ENCODE measurements around the gene LINGO4.

The LINGO4 gene

GRCh38 chr1:151832318-151832980 lies 27.2 kb upstream of the LINGO4 start:
- DNase-seq = no peak

- no peak for DNase-seq
These were observed 26.4 kb upstream of the LINGO4 start, which contains the start of gene RORC for GRCh38 chr1:151831605-151832004. Gene RORC, minus strand, starts transcription at chr1:151831802. Its CDS starts 38 bp downstream, at chr1:151831764.

GRCh38 chr1:151831256-151831591 lies 26.0 kb upstream of the LINGO4 start:
- no peak for DNase-seq

GRCh38 chr1:151830055-151830454 lies 24.8 kb upstream of the LINGO4 start:
- no peak for DNase-seq

GRCh38 chr1:151829352-151830046 lies 24.3 kb upstream of the LINGO4 start:
- no peak for DNase-seq

- peak; percentile 16 for DNase-seq
These were observed 23.7 kb upstream of the LINGO4 start for GRCh38 chr1:151828921-151829320.

GRCh38 chr1:151827853-151828252 lies 22.6 kb upstream of the LINGO4 start:
- DNase-seq = no peak

GRCh38 chr1:151825751-151826660 lies 20.8 kb upstream of the LINGO4 start:
- DNase-seq = no peak

- no peak for DNase-seq
These were observed 20.0 kb upstream of the LINGO4 start for GRCh38 chr1:151825204-151825603.

GRCh38 chr1:151823175-151823574 lies 18.0 kb upstream of the LINGO4 start:
- no peak for DNase-seq

- no peak for DNase-seq
These were observed 17.2 kb upstream of the LINGO4 start for GRCh38 chr1:151822404-151822803.

- peak; percentile 25 for DNase-seq
These were observed 15.7 kb upstream of the LINGO4 start for GRCh38 chr1:151820940-151821339.

GRCh38 chr1:151819976-151820623 lies 14.9 kb upstream of the LINGO4 start:
- DNase-seq = no peak

GRCh38 chr1:151819227-151819835 lies 14.1 kb upstream of the LINGO4 start:
- no peak for DNase-seq

GRCh38 chr1:151817353-151817730 lies 12.1 kb upstream of the LINGO4 start:
- peak; percentile 43 for DNase-seq

- DNase-seq = peak; percentile 27
These were observed 11.5 kb upstream of the LINGO4 start for GRCh38 chr1:151816548-151817352.

- DNase-seq = no peak
These were observed 10.6 kb upstream of the LINGO4 start for GRCh38 chr1:151815716-151816327.

GRCh38 chr1:151814971-151815545 lies 9.8 kb upstream of the LINGO4 start:
- no peak for DNase-seq

GRCh38 chr1:151814426-151814825 lies 9.2 kb upstream of the LINGO4 start:
- DNase-seq = no peak

- DNase-seq = no peak
These were observed 8.2 kb upstream of the LINGO4 start for GRCh38 chr1:151813271-151813977.

All from NCI-H1436 (cell line).